A549 (cell line): Measurements from ENCODE around the gene TNPO3.

Experiments used
- CEBPB ChIP-seq, 2 experiments: fragments of >200 bp in 1 of 2; sonication (Bioruptor Twin) in 1 of 2; formaldehyde crosslinking in 1 of 2; IDR thresholded peaks; 2 replicates each; pipeline ENCODE4 v1.6.1; 2012 to 2016
- CHD2 ChIP-seq: fragments of 150-350 bp; IDR thresholded peaks from 2 replicates; pipeline ENCODE4 v1.6.1; 2014; ENCODE audit warnings: low read length; ENCODE audit not compliant: partially characterized antibody
- GATA3 ChIP-seq: IDR thresholded peaks from 2 replicates; pipeline ENCODE4 v1.6.1; 2012; ENCODE audit warnings: borderline replicate concordance
- HDAC2 ChIP-seq: fragments of 200-600 bp; sonication (generic); IDR thresholded peaks from 2 replicates; pipeline ENCODE4 v1.6.1; 2016
- JUN ChIP-seq, 2 experiments: fragments of >200 bp; sonication (Bioruptor Twin); formaldehyde crosslinking; IDR thresholded peaks; 2 replicates in 1 of 2; 3 replicates in 1 of 2; pipeline ENCODE4 v1.6.1; 2016 to 2017
- MAFK ChIP-seq: fragments of 450-650 bp; IDR thresholded peaks from 2 replicates; pipeline ENCODE4 v1.6.1; 2014; ENCODE audit not compliant: partially characterized antibody
- POLR2A ChIP-seq: IDR thresholded peaks from 2 replicates; pipeline ENCODE4 v1.6.1; 2012; ENCODE audit warnings: mild to moderate bottlenecking, low read length
- RAD21 ChIP-seq, 2 experiments: fragments of >200 bp in 1 of 2; sonication (Bioruptor Twin) in 1 of 2; formaldehyde crosslinking in 1 of 2; IDR thresholded peaks in 1 of 2; conservative IDR thresholded peaks in 1 of 2; 2 replicates in 1 of 2; 3 replicates in 1 of 2; pipeline ENCODE4 v1.6.1; 2012 to 2018; ENCODE audit warnings: inconsistent platforms in 1 of 2
- RCOR1 ChIP-seq: fragments of 150-350 bp; IDR thresholded peaks from 2 replicates; pipeline ENCODE4 v1.6.1; 2014; ENCODE audit warnings: antibody characterized with exemption, low read length, low read depth
- REST ChIP-seq: fragments of 200-600 bp; sonication (generic); IDR thresholded peaks from 2 replicates; pipeline ENCODE4 v1.6.1; 2016; ENCODE audit warnings: antibody characterized with exemption, mild to moderate bottlenecking, moderate library complexity
- RFX5 ChIP-seq: fragments of 450-650 bp; IDR thresholded peaks from 2 replicates; pipeline ENCODE4 v1.7.1; 2014; ENCODE audit warnings: antibody characterized with exemption, mild to moderate bottlenecking, moderate library complexity
- ZFP36 ChIP-seq: fragments of 450-650 bp; IDR thresholded peaks from 2 replicates; pipeline ENCODE4 v1.6.1; 2014; ENCODE audit warnings: borderline replicate concordance; ENCODE audit not compliant: partially characterized antibody
- TF ChIP-seq, protein P1 (sequence below): fragments of >200 bp; sonication (Bioruptor Twin); formaldehyde crosslinking; IDR thresholded peaks from 3 replicates; pipeline ENCODE4 v1.5.1; 2016
- TF ChIP-seq, protein P2 (sequence below): IDR thresholded peaks from 2 replicates; pipeline ENCODE4 v1.6.1; 2012

DNA sequence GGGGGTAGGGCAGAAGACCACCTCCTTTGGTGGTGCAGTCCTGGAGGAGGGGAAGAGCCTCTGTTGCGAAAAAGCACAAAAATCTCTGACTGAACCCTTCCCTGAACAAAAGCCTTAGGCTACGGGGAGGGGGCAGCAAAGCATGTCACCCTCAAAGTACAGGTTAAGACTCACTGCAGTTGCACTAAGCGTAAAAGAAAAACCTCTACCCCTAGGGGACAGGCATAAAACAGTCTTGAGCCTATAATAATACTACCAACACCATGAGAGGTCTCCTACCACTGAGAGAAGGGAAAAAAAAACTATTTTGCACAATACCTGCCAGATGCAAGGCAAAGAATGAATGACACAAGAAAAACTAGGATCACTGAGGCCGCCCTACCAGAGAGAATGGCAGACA is 17.3 kb downstream of the TNPO3 start:
- TF ChIP-seq GATA3, result no peak
- TF ChIP-seq, protein P1, sequence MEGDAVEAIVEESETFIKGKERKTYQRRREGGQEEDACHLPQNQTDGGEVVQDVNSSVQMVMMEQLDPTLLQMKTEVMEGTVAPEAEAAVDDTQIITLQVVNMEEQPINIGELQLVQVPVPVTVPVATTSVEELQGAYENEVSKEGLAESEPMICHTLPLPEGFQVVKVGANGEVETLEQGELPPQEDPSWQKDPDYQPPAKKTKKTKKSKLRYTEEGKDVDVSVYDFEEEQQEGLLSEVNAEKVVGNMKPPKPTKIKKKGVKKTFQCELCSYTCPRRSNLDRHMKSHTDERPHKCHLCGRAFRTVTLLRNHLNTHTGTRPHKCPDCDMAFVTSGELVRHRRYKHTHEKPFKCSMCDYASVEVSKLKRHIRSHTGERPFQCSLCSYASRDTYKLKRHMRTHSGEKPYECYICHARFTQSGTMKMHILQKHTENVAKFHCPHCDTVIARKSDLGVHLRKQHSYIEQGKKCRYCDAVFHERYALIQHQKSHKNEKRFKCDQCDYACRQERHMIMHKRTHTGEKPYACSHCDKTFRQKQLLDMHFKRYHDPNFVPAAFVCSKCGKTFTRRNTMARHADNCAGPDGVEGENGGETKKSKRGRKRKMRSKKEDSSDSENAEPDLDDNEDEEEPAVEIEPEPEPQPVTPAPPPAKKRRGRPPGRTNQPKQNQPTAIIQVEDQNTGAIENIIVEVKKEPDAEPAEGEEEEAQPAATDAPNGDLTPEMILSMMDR, result no peak
- no peak for TF ChIP-seq HDAC2
- TF ChIP-seq POLR2A, result no peak
- no peak for TF ChIP-seq CEBPB (IDR thresholded peaks at IDR 0.05)
- no peak for TF ChIP-seq RFX5
- TF ChIP-seq REST, result no peak
- no peak for TF ChIP-seq RAD21 (conservative IDR thresholded peaks at IDR 0.05 in 1 of 2, IDR thresholded peaks at IDR 0.05 in 1 of 2)
- TF ChIP-seq JUN (IDR thresholded peaks at IDR 0.05), result no peak
- no peak for TF ChIP-seq CHD2
- TF ChIP-seq MAFK, result no peak
- TF ChIP-seq, protein P2, sequence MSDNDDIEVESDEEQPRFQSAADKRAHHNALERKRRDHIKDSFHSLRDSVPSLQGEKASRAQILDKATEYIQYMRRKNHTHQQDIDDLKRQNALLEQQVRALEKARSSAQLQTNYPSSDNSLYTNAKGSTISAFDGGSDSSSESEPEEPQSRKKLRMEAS, result no peak
- TF ChIP-seq RCOR1, result no peak
- no peak for TF ChIP-seq ZFP36
